ENCODE measurements around the gene TIMP2.

The TIMP2 gene

GRCh38 chr17:78876094-78876597 is 49.0 kb downstream of the TIMP2 start:
- no peak overlapping the region for H3K9ac ChIP-seq (ENCODE audit: low read length)
- no peaks in the 10 kb centered on the region for H3K27me3 ChIP-seq (ENCODE audit: low read depth, low read length)
- H3K79me2 ChIP-seq (ENCODE audit: low read length), result no peaks in the 10 kb centered on the region
- no peaks in the 10 kb centered on the region for H3K36me3 ChIP-seq (replicated peaks; ENCODE audit: low read depth, low read length)
- H3K4me2 ChIP-seq (ENCODE audit: low read length), result no peak overlapping the region
- no peak for TF ChIP-seq EZH2phosphoT487 (IDR thresholded peaks at IDR 0.05; ENCODE audit: low read depth)
- TF ChIP-seq, protein P1, sequence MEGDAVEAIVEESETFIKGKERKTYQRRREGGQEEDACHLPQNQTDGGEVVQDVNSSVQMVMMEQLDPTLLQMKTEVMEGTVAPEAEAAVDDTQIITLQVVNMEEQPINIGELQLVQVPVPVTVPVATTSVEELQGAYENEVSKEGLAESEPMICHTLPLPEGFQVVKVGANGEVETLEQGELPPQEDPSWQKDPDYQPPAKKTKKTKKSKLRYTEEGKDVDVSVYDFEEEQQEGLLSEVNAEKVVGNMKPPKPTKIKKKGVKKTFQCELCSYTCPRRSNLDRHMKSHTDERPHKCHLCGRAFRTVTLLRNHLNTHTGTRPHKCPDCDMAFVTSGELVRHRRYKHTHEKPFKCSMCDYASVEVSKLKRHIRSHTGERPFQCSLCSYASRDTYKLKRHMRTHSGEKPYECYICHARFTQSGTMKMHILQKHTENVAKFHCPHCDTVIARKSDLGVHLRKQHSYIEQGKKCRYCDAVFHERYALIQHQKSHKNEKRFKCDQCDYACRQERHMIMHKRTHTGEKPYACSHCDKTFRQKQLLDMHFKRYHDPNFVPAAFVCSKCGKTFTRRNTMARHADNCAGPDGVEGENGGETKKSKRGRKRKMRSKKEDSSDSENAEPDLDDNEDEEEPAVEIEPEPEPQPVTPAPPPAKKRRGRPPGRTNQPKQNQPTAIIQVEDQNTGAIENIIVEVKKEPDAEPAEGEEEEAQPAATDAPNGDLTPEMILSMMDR (IDR thresholded peaks at IDR 0.05; ENCODE audit: low read depth, low read length), result no peak
- H4K20me1 ChIP-seq (ENCODE audit: insufficient read depth, low read length), result no peaks in the 10 kb centered on the region
- H3K4me1 ChIP-seq (ENCODE audit: low read length), result no peaks in the 10 kb centered on the region
- no peaks in the 10 kb centered on the region for H3K9me3 ChIP-seq (ENCODE audit: insufficient read depth, low read length)
- no peak overlapping the region for H2AFZ ChIP-seq (ENCODE audit: low read depth, low read length)
- H3K4me3 ChIP-seq (ENCODE audit: low read length), result no peak overlapping the region
- H3K27ac ChIP-seq (ENCODE audit: low read length), result no peak overlapping the region

GRCh38 chr17:78875363-78876093 is 49.7 kb downstream of the TIMP2 start:
- Histone ChIP-seq H2AFZ (ENCODE audit: low read depth, low read length) (no peak overlapping the region), H3K27ac (ENCODE audit: low read length) (no peak overlapping the region), H4K20me1 (ENCODE audit: insufficient read depth, low read length) (no peaks in the 10 kb centered on the region), H3K4me1 (ENCODE audit: low read length) (no peaks in the 10 kb centered on the region), H3K9me3 (ENCODE audit: insufficient read depth, low read length) (no peaks in the 10 kb centered on the region), H3K36me3 (replicated peaks; ENCODE audit: low read depth, low read length) (no peaks in the 10 kb centered on the region), H3K9ac (ENCODE audit: low read length) (no peak overlapping the region), H3K79me2 (ENCODE audit: low read length) (no peaks in the 10 kb centered on the region), H3K4me3 (ENCODE audit: low read length) (no peak overlapping the region), H3K4me2 (ENCODE audit: low read length) (no peak overlapping the region), H3K27me3 (ENCODE audit: low read depth, low read length) (no peaks in the 10 kb centered on the region)
- TF ChIP-seq, protein P1 (IDR thresholded peaks at IDR 0.05; ENCODE audit: low read depth, low read length), result no peak
- TF ChIP-seq EZH2phosphoT487 (IDR thresholded peaks at IDR 0.05; ENCODE audit: low read depth), result no peak

DNA sequence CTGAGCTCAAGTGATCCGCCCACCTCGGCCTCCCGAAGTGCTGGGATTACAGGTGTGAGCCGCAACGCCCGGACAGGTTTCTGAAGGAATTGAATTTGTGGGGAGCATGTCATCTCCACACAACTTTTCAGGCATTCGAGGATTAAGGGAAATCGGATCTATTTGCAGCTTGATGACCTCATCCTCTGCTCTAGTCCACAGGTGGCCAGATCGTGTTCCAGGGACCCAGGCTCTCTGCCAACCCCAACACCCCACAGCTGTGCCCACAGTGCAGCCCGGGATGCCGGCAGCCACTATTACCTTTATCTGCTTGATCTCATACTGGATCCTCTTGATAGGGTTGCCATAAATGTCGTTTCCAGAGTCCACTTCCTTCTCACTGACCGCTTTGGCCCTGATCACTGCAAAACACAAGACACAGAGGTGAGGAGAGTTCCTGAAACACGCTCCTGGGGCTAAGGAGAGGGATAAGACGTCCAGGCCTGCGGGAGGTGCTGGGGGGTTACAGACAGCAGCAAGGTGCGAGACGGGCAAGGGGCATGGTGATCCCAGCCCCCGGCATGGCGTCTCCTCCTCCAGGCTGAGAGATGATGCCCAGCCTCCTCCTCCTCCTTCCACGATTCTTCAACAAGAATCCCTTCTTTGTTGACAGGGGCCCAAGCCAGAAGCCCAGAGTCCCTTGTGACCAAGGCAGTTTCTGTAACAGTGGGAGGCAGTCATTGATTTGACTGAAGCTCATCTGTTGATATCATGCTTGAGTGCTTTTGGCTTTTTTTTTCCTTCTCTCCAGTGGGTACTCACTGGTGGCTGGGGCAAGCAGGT is 51.5 kb downstream of the TIMP2 start:
- TF ChIP-seq, protein P1 (IDR thresholded peaks at IDR 0.05; ENCODE audit: low read depth, low read length), result no peak
- TF ChIP-seq EZH2phosphoT487 (IDR thresholded peaks at IDR 0.05; ENCODE audit: low read depth), result no peak
- Histone ChIP-seq H3K4me1 (ENCODE audit: low read length) (no peaks in the 10 kb centered on the region), H2AFZ (ENCODE audit: low read depth, low read length) (no peak overlapping the region), H3K27ac (ENCODE audit: low read length) (no peak overlapping the region), H3K4me3 (ENCODE audit: low read length) (no peak overlapping the region), H3K4me2 (ENCODE audit: low read length) (no peak overlapping the region), H3K27me3 (ENCODE audit: low read depth, low read length) (no peaks in the 10 kb centered on the region), H3K79me2 (ENCODE audit: low read length) (no peaks in the 10 kb centered on the region), H4K20me1 (ENCODE audit: insufficient read depth, low read length) (no peaks in the 10 kb centered on the region), H3K9me3 (ENCODE audit: insufficient read depth, low read length) (no peaks in the 10 kb centered on the region), H3K9ac (ENCODE audit: low read length) (no peak overlapping the region), H3K36me3 (replicated peaks; ENCODE audit: low read depth, low read length) (no peaks in the 10 kb centered on the region)

DNA sequence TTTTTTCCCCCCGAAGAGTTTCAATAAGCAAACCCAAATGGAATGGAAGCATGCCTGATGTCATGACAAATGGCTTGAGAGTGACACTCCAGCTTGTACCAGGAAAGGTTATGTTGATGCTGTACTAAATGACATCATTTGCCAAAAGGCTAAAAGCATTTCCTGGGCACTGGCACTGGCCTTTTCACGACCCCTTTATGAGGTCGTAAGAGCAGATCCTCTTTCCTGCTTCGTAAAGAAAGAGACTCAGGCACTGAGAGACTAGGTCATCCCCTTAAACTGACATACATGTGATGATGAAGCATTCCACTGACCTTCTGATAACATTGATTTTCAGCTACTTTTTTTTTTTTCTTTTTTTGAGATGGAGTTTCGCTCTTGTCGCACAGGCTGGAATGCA is 52.7 kb downstream of the TIMP2 start:
- no peaks in the 10 kb centered on the region for H3K4me1 ChIP-seq (ENCODE audit: low read length)
- H2AFZ ChIP-seq (ENCODE audit: low read depth, low read length), result no peak overlapping the region
- no peaks in the 10 kb centered on the region for H4K20me1 ChIP-seq (ENCODE audit: insufficient read depth, low read length)
- no peaks in the 10 kb centered on the region for H3K79me2 ChIP-seq (ENCODE audit: low read length)
- H3K9ac ChIP-seq (ENCODE audit: low read length), result no peak overlapping the region
- no peak overlapping the region for H3K4me2 ChIP-seq (ENCODE audit: low read length)
- H3K27me3 ChIP-seq (ENCODE audit: low read depth, low read length), result no peaks in the 10 kb centered on the region
- TF ChIP-seq, protein P1 (IDR thresholded peaks at IDR 0.05; ENCODE audit: low read depth, low read length), result no peak
- TF ChIP-seq EZH2phosphoT487 (IDR thresholded peaks at IDR 0.05; ENCODE audit: low read depth), result no peak
- H3K36me3 ChIP-seq (replicated peaks; ENCODE audit: low read depth, low read length), result no peaks in the 10 kb centered on the region
- H3K9me3 ChIP-seq (ENCODE audit: insufficient read depth, low read length), result no peaks in the 10 kb centered on the region
- no peak overlapping the region for H3K27ac ChIP-seq (ENCODE audit: low read length)
- H3K4me3 ChIP-seq (ENCODE audit: low read length), result no peak overlapping the region

Measured in OCI-LY3 (cell line).